ENCODE measurements around the gene SUPT7L. TPM values are rescaled to one million over a fixed set of nuclear protein-coding genes. Genes with fewer than 3 reads are reported as not detected.

Gene SUPT7L
- total and polyA plus RNA-seq, 2 of the 13 experiments (the other 11 are each of a cell fraction or from before 2014, with no cell fraction given) = 32.9 to 77.5 TPM

GRCh38 chr2:27606611-27607010 is 56.8 kb downstream of the SUPT7L start:
- TF ChIP-seq TIGD3 (CRISPR knock-in tag; IDR thresholded peaks at IDR 0.05; ENCODE audit: borderline replicate concordance) (no peak), HMGXB3 (CRISPR knock-in tag; IDR thresholded peaks at IDR 0.05; ENCODE audit: borderline replicate concordance) (no peak)
- Histone ChIP-seq H3K27ac (ENCODE audit: extremely low read length, insufficient read depth, low read length) (no peak overlapping the region), H3K4me3 (replicated peaks in 1 of 3; ENCODE audit: insufficient read depth in 1 of 3, low read depth in 2 of 3, low read length in 3 of 3) (no peak overlapping the region), H3K9ac (ENCODE audit: insufficient read depth, low read depth, low read length) (no peak overlapping the region), H4K20me1 (ENCODE audit: insufficient read depth, low read length) (no peaks in the 10 kb centered on the region), H3K4me2 (ENCODE audit: low read depth, low read length) (no peak overlapping the region), H3K27me3 (ENCODE audit: control insufficient read depth in 1 of 2, insufficient read depth in 2 of 2, low read length in 2 of 2) (no peaks in the 10 kb centered on the region), H3K36me3 (replicated peaks in 1 of 2; ENCODE audit: control insufficient read depth in 1 of 2, insufficient read depth in 2 of 2, low read length in 2 of 2) (peaks cover 34 to 77% of the 10 kb centered on the region in 2 experiments), H3K9me3 (ENCODE audit: low read length) (no peaks in the 10 kb centered on the region), H3K4me1 (ENCODE audit: insufficient read depth, low read length) (no peaks in the 10 kb centered on the region), H3K79me2 (ENCODE audit: insufficient read depth, low read length) (no peaks in the 10 kb centered on the region), H2AFZ (ENCODE audit: low read length) (no peak overlapping the region)
- BruUV-seq (replicated peaks) = no TSS peak
- in situ Hi-C loops (cut with HindIII; ENCODE audit: extremely low pct_ligation_motif_present, low pct_unique_long_range_greater_than_20kb) = no loop called here
- FAIRE-seq (no peak), ATAC-seq (no peak), DNase-seq (ENCODE audit: low spot score) (no peak)
- CTCF ChIA-PET (ENCODE audit: low intra/inter-chr PET ratio, low total read pairs) = no interaction called here
- 100% methylated on average over 2 of the region's 2 CpGs for WGBS (ENCODE audit: low lambda C conversion rate)
- intact Hi-C loops (cut with micrococcal nuclease; ENCODE audit: unreplicated experiment) = no loop called here
- POLR2A ChIA-PET = no interaction called here

Small RNA genes lying within 50 kb of the gene (small RNA-seq; reads per million reads assigned to genes)
- gene RF00340 (ENCODE audit: insufficient read depth in 2 of 3, insufficient read length in 3 of 3, low read depth in 2 of 3, low replicate concordance in 1 of 3) = 0 reads per million in 3 experiments

Other genes with a start within 250 kb of the SUPT7L start
- gene NRBP1, start 235.0 kb downstream of the SUPT7L start, total RNA-seq (2016; rRNA removed; fragmentation: Illumina TruSeq; extraction: Trizol) = 165 and 222 TPM in 2 replicates
- 227 and 240 TPM in 2 replicates for gene NRBP1, start 235.0 kb downstream of the SUPT7L start, polyA plus RNA-seq (2011; rRNA removed)
- gene KRTCAP3, start 221.2 kb downstream of the SUPT7L start, total RNA-seq (2016; rRNA removed; fragmentation: Illumina TruSeq; extraction: Trizol) = 2.1 TPM in 1 of 2 replicates, not detected in the other
- gene KRTCAP3, start 221.2 kb downstream of the SUPT7L start, polyA plus RNA-seq (2011; rRNA removed) = 4.5 and 5.6 TPM in 2 replicates
- 17.0 and 21.6 TPM in 2 replicates for gene IFT172, start 173.9 kb downstream of the SUPT7L start, total RNA-seq (2016; rRNA removed; fragmentation: Illumina TruSeq; extraction: Trizol)
- gene IFT172, start 173.9 kb downstream of the SUPT7L start, polyA plus RNA-seq (2011; rRNA removed) = 30.7 and 35.7 TPM in 2 replicates
- 7.4 and 9.0 TPM in 2 replicates for gene FNDC4, start 168.4 kb downstream of the SUPT7L start, total RNA-seq (2016; rRNA removed; fragmentation: Illumina TruSeq; extraction: Trizol)
- gene FNDC4, start 168.4 kb downstream of the SUPT7L start, polyA plus RNA-seq (2011; rRNA removed) = 17.4 and 26.3 TPM in 2 replicates
- 6.9 and 15.2 TPM in 2 replicates for gene GCKR, start 166.8 kb downstream of the SUPT7L start, total RNA-seq (2016; rRNA removed; fragmentation: Illumina TruSeq; extraction: Trizol)
- gene GCKR, start 166.8 kb downstream of the SUPT7L start, polyA plus RNA-seq (2011; rRNA removed) = 48.3 and 74.5 TPM in 2 replicates
- 31.0 and 38.1 TPM in 2 replicates for gene ZNF512, start 80.6 kb downstream of the SUPT7L start, total RNA-seq (2016; rRNA removed; fragmentation: Illumina TruSeq; extraction: Trizol)
- gene ZNF512, start 80.6 kb downstream of the SUPT7L start, polyA plus RNA-seq (2011; rRNA removed) = 27.9 and 29.8 TPM in 2 replicates
- 3.0 and 3.8 TPM in 2 replicates for gene CCDC121, start 34.6 kb downstream of the SUPT7L start, total RNA-seq (2016; rRNA removed; fragmentation: Illumina TruSeq; extraction: Trizol)
- gene CCDC121, start 34.6 kb downstream of the SUPT7L start, polyA plus RNA-seq (2011; rRNA removed) = 1.2 and 1.9 TPM in 2 replicates
- gene GPN1, start 34.6 kb downstream of the SUPT7L start, total RNA-seq (2016; rRNA removed; fragmentation: Illumina TruSeq; extraction: Trizol) = 62.7 and 98.5 TPM in 2 replicates
- 51.9 and 54.5 TPM in 2 replicates for gene GPN1, start 34.6 kb downstream of the SUPT7L start, polyA plus RNA-seq (2011; rRNA removed)
- gene SLC4A1AP, start 275 bp upstream of the SUPT7L start, total RNA-seq (2016; rRNA removed; fragmentation: Illumina TruSeq; extraction: Trizol) = 44.6 and 59.0 TPM in 2 replicates
- gene SLC4A1AP, start 275 bp upstream of the SUPT7L start, polyA plus RNA-seq (2011; rRNA removed) = 13.4 and 15.3 TPM in 2 replicates
- 218 and 227 TPM in 2 replicates for gene MRPL33, start 108.1 kb upstream of the SUPT7L start, total RNA-seq (2016; rRNA removed; fragmentation: Illumina TruSeq; extraction: Trizol)
- 54.9 and 69.7 TPM in 2 replicates for gene MRPL33, start 108.1 kb upstream of the SUPT7L start, polyA plus RNA-seq (2011; rRNA removed)
- gene RBKS, start 226.8 kb upstream of the SUPT7L start, total RNA-seq (2016; rRNA removed; fragmentation: Illumina TruSeq; extraction: Trizol) = 7.7 and 11.7 TPM in 2 replicates
- 7.8 and 8.3 TPM in 2 replicates for gene RBKS, start 226.8 kb upstream of the SUPT7L start, polyA plus RNA-seq (2011; rRNA removed)
- 24.9 and 34.8 TPM in 2 replicates for gene BABAM2, start 227.1 kb upstream of the SUPT7L start, total RNA-seq (2016; rRNA removed; fragmentation: Illumina TruSeq; extraction: Trizol)
- gene BABAM2, start 227.1 kb upstream of the SUPT7L start, polyA plus RNA-seq (2011; rRNA removed) = 28.0 and 28.3 TPM in 2 replicates